Cardiac muscle cell (in vitro differentiated cells and primary cell): ENCODE results near the gene PARP16. TPM values are rescaled to one million over a fixed set of nuclear protein-coding genes. Genes with fewer than 3 reads are reported as not detected.
"Not testable (repeated sequence)": the region's sequence is repeated elsewhere in the genome, so short reads cannot be mapped to it uniquely, and the experiment has no call there.

Experiments
- DNase-seq, 2 donors: peaks; one replicate each; pipeline versions ENCODE4 v3.0.0 to v3.0.0-alpha.2; 2010 to 2017; ENCODE audit warnings: low read depth in 1 of 2, low spot score in 1 of 2
- H3K27ac ChIP-seq: fragments of 200-600 bp; sonication (generic); 2 replicates; pipeline ENCODE4 v1.5.1; 2016
- H3K27me3 ChIP-seq: fragments of 200-600 bp; sonication (generic); 2 replicates; pipeline ENCODE4 v1.6.0; 2016; ENCODE audit warnings: control low read depth
- H3K36me3 ChIP-seq: fragments of 200-600 bp; sonication (generic); 2 replicates; pipeline ENCODE4 v1.5.1; 2016; ENCODE audit warnings: control low read depth
- H3K4me1 ChIP-seq: fragments of 200-600 bp; sonication (generic); 2 replicates; pipeline ENCODE4 v1.8.1; 2017; ENCODE audit warnings: low read depth, mild to moderate bottlenecking, mixed run types
- H3K4me3 ChIP-seq: fragments of 200-600 bp; sonication (generic); 2 replicates; pipeline ENCODE4 v1.5.1; 2016; ENCODE audit warnings: mild to moderate bottlenecking
- H3K9me3 ChIP-seq: fragments of 200-600 bp; sonication (generic); 2 replicates; pipeline ENCODE4 v1.5.1; 2017; ENCODE audit warnings: low read depth, mild to moderate bottlenecking, control low read depth
- polyA plus RNA-seq: library from polyadenylated mRNA; unstranded; fragments of >200 nt; fragmentation: Nextera tagmentation; extraction: Ambion mirVana; gene quantifications from 2 replicates; pipeline ENCODE4 v1.2.1, GENCODE V29; 2016
- total RNA-seq: library from RNA; depleted of rRNA; stranded (reverse); fragments of >200 nt; gene quantifications from 2 replicates; pipeline ENCODE4 v1.2.3, GENCODE V29; 2016
- TF ChIP-seq, protein P1 (sequence below): IDR thresholded peaks from 2 replicates; pipeline ENCODE4 v1.5.1; 2012; ENCODE audit warnings: low read depth, mild to moderate bottlenecking, low read length

PARP16 gene
- total and polyA plus RNA-seq, 2 experiments from 2014 or later, result 14.2 to 16.9 TPM

DNA sequence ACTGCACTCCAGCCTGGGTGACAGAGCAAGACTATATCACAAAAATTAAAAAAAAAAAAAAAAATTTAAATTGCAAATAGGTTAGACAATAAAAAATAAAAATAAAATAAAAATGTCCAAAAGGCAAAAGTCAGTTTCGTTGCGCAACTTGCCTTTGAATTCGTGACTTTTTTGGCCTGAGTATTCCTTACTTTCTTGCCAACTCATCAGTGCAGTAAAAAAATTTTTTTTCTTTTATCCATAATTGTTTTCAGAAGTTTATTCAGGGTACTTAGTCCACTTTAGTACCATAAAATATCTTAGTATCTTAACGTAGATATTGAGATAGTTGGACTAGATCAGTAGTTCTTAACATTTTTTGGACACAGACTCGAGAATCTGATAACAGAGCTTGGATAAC, 53.0 kb downstream of the PARP16 start:
- no peaks in the 10 kb centered on the region for H3K4me1 ChIP-seq
- DNase-seq, result no peak
- no peak overlapping the region for H3K4me3 ChIP-seq
- TF ChIP-seq, protein P1, sequence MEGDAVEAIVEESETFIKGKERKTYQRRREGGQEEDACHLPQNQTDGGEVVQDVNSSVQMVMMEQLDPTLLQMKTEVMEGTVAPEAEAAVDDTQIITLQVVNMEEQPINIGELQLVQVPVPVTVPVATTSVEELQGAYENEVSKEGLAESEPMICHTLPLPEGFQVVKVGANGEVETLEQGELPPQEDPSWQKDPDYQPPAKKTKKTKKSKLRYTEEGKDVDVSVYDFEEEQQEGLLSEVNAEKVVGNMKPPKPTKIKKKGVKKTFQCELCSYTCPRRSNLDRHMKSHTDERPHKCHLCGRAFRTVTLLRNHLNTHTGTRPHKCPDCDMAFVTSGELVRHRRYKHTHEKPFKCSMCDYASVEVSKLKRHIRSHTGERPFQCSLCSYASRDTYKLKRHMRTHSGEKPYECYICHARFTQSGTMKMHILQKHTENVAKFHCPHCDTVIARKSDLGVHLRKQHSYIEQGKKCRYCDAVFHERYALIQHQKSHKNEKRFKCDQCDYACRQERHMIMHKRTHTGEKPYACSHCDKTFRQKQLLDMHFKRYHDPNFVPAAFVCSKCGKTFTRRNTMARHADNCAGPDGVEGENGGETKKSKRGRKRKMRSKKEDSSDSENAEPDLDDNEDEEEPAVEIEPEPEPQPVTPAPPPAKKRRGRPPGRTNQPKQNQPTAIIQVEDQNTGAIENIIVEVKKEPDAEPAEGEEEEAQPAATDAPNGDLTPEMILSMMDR, result no peak
- H3K9me3 ChIP-seq, result no peaks in the 10 kb centered on the region
- H3K36me3 ChIP-seq, result no peaks in the 10 kb centered on the region
- no peaks in the 10 kb centered on the region for H3K27me3 ChIP-seq
- no peak overlapping the region for H3K27ac ChIP-seq

DNA sequence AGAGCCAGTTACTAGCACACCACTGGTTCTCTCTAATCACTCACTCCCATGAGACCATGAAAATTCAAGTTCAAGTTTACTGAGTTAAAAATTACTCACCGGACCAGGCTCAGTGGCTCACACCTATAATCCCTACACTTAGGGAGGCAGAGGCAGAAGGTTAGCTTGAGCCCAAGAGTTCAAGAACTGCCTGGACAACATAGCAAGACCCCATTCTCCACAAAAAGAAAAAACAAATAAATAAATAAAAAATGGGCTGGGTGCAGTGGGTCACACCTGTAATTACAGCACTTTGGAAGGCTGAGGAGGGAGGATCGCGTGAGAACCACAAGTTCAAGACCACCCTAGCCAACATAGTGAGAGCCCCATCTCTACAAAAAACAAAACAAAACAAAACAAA, 54.2 kb downstream of the PARP16 start:
- no peak overlapping the region for H3K27ac ChIP-seq

DNA sequence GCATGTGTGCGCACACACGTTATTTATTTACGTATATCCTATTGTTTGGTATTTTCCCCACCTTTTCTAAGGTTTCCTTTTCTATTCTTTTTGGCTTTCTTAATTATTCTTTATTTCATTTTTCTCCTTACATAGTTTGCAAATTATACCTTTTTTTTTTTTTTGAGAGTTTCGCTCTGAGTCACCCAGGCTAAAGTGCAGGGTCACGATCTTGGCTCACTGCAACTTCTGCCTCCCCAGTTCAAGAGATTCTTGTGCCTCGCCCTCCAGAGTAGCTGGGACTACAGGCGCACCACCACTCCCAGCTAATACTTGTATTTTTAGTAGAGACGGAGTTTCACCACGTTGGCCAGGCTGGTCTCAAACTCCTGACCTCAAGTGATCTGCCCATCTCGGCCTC, 55.4 kb downstream of the PARP16 start:
- H3K27ac ChIP-seq, result no peak overlapping the region
- TF ChIP-seq, protein P1, result no peak
- no peak for DNase-seq
- no peaks in the 10 kb centered on the region for H3K27me3 ChIP-seq
- no peaks in the 10 kb centered on the region for H3K9me3 ChIP-seq
- H3K4me1 ChIP-seq, result no peaks in the 10 kb centered on the region
- no peaks in the 10 kb centered on the region for H3K36me3 ChIP-seq
- no peak overlapping the region for H3K4me3 ChIP-seq

More for the DNA sequence above, 54.2 kb downstream of the PARP16 start:
- H3K4me3 ChIP-seq, result no peak overlapping the region
- H3K36me3 ChIP-seq, result no peaks in the 10 kb centered on the region
- no peaks in the 10 kb centered on the region for H3K9me3 ChIP-seq
- no peak for DNase-seq
- no peaks in the 10 kb centered on the region for H3K27me3 ChIP-seq
- TF ChIP-seq, protein P1, result no peak
- no peaks in the 10 kb centered on the region for H3K4me1 ChIP-seq

DNA sequence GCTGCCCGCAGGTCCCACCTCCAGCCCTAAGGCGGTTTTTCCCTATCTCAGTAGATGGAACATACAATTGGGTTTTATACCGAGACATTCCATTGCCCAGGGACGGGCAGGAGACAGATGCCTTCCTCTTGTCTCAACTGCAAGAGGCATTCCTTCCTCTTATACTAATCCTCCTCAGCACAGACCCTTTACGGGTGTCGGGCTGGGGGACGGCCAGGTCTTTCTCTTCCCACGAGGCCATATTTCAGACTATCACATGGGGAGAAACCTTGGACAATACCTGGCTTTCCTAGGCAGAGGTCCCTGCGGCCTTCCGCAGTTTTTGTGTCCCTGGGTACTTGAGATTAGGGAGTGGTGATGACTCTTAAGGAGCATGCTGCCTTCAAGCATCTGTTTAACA, 59.8 kb downstream of the PARP16 start:
- H3K27me3 ChIP-seq, H3K27ac ChIP-seq: not testable (repeated sequence)

DNA sequence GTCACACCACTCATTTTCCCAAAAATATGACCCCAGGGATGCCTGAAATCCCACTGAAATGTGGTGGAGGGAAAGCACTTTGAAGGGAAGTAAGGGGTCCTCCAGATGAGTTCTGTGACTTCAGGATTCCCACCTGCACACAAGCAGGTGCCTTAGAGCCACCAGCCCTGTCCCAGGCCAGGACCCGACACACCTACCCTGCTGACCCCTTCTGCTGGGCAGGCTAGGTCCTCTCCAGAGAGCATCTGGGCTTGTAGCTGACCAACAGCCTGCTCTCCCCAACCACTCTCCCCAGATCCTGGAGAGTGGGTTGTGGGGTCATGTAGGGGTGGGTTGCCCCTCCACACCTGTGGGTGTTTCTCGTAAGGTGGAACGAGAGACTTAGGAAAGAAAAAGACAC, 60.5 kb downstream of the PARP16 start:
- no peaks in the 10 kb centered on the region for H3K36me3 ChIP-seq
- H3K27ac ChIP-seq, result no peak overlapping the region
- TF ChIP-seq, protein P1, result no peak
- no peaks in the 10 kb centered on the region for H3K27me3 ChIP-seq
- H3K4me1 ChIP-seq, result peaks cover 8% of the 10 kb centered on the region
- H3K4me3 ChIP-seq, result no peak overlapping the region
- no peaks in the 10 kb centered on the region for H3K9me3 ChIP-seq
- no peak for DNase-seq

More for the DNA sequence above, 59.8 kb downstream of the PARP16 start:
- H3K4me3 ChIP-seq, H3K4me1 ChIP-seq, H3K9me3 ChIP-seq, DNase-seq, H3K36me3 ChIP-seq: not testable (repeated sequence)

DNA sequence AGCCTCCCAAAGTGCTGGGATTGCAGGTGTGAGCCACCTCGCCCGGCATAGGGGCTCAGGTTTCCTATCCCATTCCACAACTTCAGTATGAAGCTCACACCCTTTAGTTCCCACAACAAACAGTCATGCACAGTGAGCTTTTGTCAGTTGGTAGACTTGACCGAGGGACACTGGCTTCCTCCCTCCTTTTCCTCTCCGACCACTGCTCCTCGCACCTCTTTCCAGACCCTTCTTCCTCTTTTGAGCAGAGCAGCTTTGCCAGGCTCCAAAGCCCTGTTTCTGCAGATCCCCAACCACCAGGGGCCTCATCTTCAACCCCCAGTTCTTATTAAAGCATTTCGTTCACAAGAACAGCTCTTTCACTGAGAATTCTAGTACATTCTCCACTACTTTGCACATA, 62.7 kb downstream of the PARP16 start:
- no peaks in the 10 kb centered on the region for H3K9me3 ChIP-seq
- no peaks in the 10 kb centered on the region for H3K36me3 ChIP-seq
- peaks cover 8% of the 10 kb centered on the region for H3K4me1 ChIP-seq
- no peaks in the 10 kb centered on the region for H3K27me3 ChIP-seq
- TF ChIP-seq, protein P1, result no peak
- no peak overlapping the region for H3K4me3 ChIP-seq
- DNase-seq, result no peak
- no peak overlapping the region for H3K27ac ChIP-seq
